ENCODE data around the gene ATXN7L2. TPM values are rescaled to one million over a fixed set of nuclear protein-coding genes. Genes with fewer than 3 reads are reported as not detected.

ATXN7L2 gene
- total RNA-seq, 2 donors from 2014 or later = 2.7 to 3.3 TPM

DNA sequence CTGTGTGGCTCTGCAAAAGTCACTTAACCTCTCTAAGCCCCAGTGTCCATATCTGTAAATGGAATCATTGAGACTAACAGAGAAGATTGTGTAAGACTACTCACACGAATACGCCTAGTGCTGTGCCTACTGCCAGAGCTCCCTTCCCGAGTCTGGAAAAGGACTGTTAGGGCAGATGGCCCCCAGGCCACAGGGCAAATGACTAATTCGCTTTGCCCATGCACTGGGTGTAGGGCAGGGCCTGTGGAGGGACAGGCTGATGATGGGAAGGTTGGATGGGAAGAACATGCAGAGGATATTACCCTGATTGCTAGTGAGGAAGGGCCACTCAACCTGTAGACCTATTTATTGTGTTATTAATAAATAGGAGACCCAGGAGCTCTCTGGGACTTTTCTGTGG is 51.8 kb downstream of the ATXN7L2 start:
- DNase-seq (ENCODE audit: low spot score) = no peak
- intact Hi-C loops (cut with DNase I) = loop anchor here in 1 of 2 donors (1.0 to 10.0 kb wide), 2 partner anchors 36 to 271 kb away; no protein-coding TSS in a partner anchor

- intact Hi-C loops (cut with DNase I) = loop anchor here in 1 of 2 donors (1.0 to 10.0 kb wide), 2 partner anchors 37 to 271 kb away; no protein-coding TSS in a partner anchor
Observed at GRCh38 chr1:109535971-109536491, 52.3 kb downstream of the ATXN7L2 start.

GRCh38 chr1:109537450-109538178 is 53.9 kb downstream of the ATXN7L2 start:
- intact Hi-C loops (cut with DNase I) = loop anchor here in 1 of 2 donors (10.0 kb wide), 1 partner anchor 273 kb away; no protein-coding TSS in a partner anchor
- DNase-seq (ENCODE audit: low spot score) = no peak

More at GRCh38 chr1:109535971-109536491, 52.3 kb downstream of the ATXN7L2 start:
- no peak for DNase-seq (ENCODE audit: low spot score)

- DNase-seq (ENCODE audit: low spot score) = no peak
Observed at GRCh38 chr1:109538827-109539555, 55.3 kb downstream of the ATXN7L2 start.

GRCh38 chr1:109539676-109540075 is 56.0 kb downstream of the ATXN7L2 start, which contains the start of gene GPR61:
Gene GPR61 (plus strand): TSS chr1:109539872. CDS start chr1:109543023, 3,151 bp downstream.
- DNase-seq (ENCODE audit: low spot score) = no peak
- intact Hi-C loops (cut with DNase I) = loop anchor here (5.0 to 10.0 kb wide), 5 partner anchors 85 to 445 kb away; partner anchors contain the start of gene AHCYL1 (in 1 of the 2)

More at GRCh38 chr1:109538827-109539555, 55.3 kb downstream of the ATXN7L2 start:
- intact Hi-C loops (cut with DNase I) = loop anchor here in 1 of 2 donors (10.0 kb wide), 1 partner anchor 274 kb away; no protein-coding TSS in a partner anchor

GRCh38 chr1:109541102-109541501 is 57.4 kb downstream of the ATXN7L2 start:
- intact Hi-C loops (cut with DNase I) = loop anchor here (5.0 to 10.0 kb wide), 4 partner anchors 84 to 444 kb away; partner anchors contain the start of gene AHCYL1 (in 1 of the 2)
- no peak for DNase-seq (ENCODE audit: low spot score)

Other genes starting within 250 kb of the ATXN7L2 start
- gene CELSR2, start 234.4 kb upstream of the ATXN7L2 start, total RNA-seq = 1 to 10 TPM; 2.8 to 3.3 TPM
- gene PSRC1, start 200.8 kb upstream of the ATXN7L2 start, total RNA-seq = 1 to 10 TPM; 1.7 to 2.2 TPM
- under 1 TPM in 1 of 2 donors, not detected in 1; 0.29 TPM for gene MYBPHL, start 176.9 kb upstream of the ATXN7L2 start, total RNA-seq
- gene SORT1, start 86.0 kb upstream of the ATXN7L2 start, total RNA-seq = 100 to 1,000 TPM; 102 to 125 TPM
- 10 to 100 TPM; 43.3 to 51.2 TPM for gene PSMA5, start 57.5 kb upstream of the ATXN7L2 start, total RNA-seq
- gene SYPL2, start 17.4 kb upstream of the ATXN7L2 start, total RNA-seq = 1 to 10 TPM; 2.1 to 9.0 TPM
- 10 to 100 TPM; 10.5 to 11.3 TPM for gene CYB561D1, start 10.2 kb downstream of the ATXN7L2 start, total RNA-seq
- 1 to 10 TPM; 3.6 to 5.2 TPM for gene AMIGO1, start 25.8 kb downstream of the ATXN7L2 start, total RNA-seq
- not detected for gene GPR61, start 56.0 kb downstream of the ATXN7L2 start, total RNA-seq
- gene GNAI3, start 64.7 kb downstream of the ATXN7L2 start, total RNA-seq = 1 to 10 TPM; 6.8 to 7.5 TPM
- gene GNAT2, start 135.7 kb downstream of the ATXN7L2 start, total RNA-seq = not detected
- gene AMPD2, start 135.9 kb downstream of the ATXN7L2 start, total RNA-seq = 10 to 100 TPM; 33.8 to 39.4 TPM
- gene GSTM4, start 172.2 kb downstream of the ATXN7L2 start, total RNA-seq = 10 to 100 TPM; 21.2 to 35.4 TPM
- 10 to 100 TPM; 29.2 to 45.9 TPM for gene GSTM2, start 184.2 kb downstream of the ATXN7L2 start, total RNA-seq
- gene GSTM1, start 203.9 kb downstream of the ATXN7L2 start, total RNA-seq = not detected
- gene GSTM5, start 228.3 kb downstream of the ATXN7L2 start, total RNA-seq = 10 to 100 TPM; 16.7 to 25.4 TPM